ENCODE results near the gene CACNA1I.
A peak's percentile ranks its signal among the peaks of the same experiment; 100 is the strongest.

Gene CACNA1I

GRCh38 chr22:39535831-39536449 lies 34.6 kb upstream of the CACNA1I start:
- Histone ChIP-seq H3K9me3 (ENCODE audit: control insufficient read depth, insufficient read depth, low read depth, low read length) (no peaks in the 10 kb centered on the region), H3K36me3 (ENCODE audit: control insufficient read depth in 2 of 2, insufficient read depth in 1 of 2, low read length in 2 of 2) (peaks cover 0 to 7% of the 10 kb centered on the region in 2 experiments; a peak in 1 of 3 replicates), H3K27ac (ENCODE audit: extremely low read depth, low read depth, low read length) (no peak overlapping the region), H3K4me1 (ENCODE audit: control insufficient read depth, insufficient read depth, low read length) (peaks cover 6% of the 10 kb centered on the region), H3K4me3 (ENCODE audit: low read depth, low read length) (no peak overlapping the region)
- ChIA-PET CTCF (interaction anchor here (0.6 to 13.7 kb wide), 12 partner anchors 21 to 1116 kb away, joined by 3 to 380 read pairs (median 8); no protein-coding TSS in a partner anchor), POLR2A (interaction anchor here (0.6 kb wide), 2 partner anchors 144 to 1891 kb away, joined by 3 to 7 read pairs; no protein-coding TSS in a partner anchor)
- no peak for TF ChIP-seq ZFP37 (tag by site-specific recombination; IDR thresholded peaks at IDR 0.05)
- TF ChIP-seq ZNF768 (tag by site-specific recombination; IDR thresholded peaks at IDR 0.05), result peak; percentile 92; the same call in 1 of the 2 replicates

- H3K4me1 ChIP-seq (ENCODE audit: control insufficient read depth, insufficient read depth, low read length), result no peaks in the 10 kb centered on the region
- H3K9me3 ChIP-seq (ENCODE audit: control insufficient read depth, insufficient read depth, low read depth, low read length), result no peaks in the 10 kb centered on the region
- no peak overlapping the region for H3K27ac ChIP-seq (ENCODE audit: extremely low read depth, low read depth, low read length)
- no peak for TF ChIP-seq SP3 (tag by site-specific recombination; IDR thresholded peaks at IDR 0.05)
- TF ChIP-seq ZNF292 (tag by site-specific recombination; IDR thresholded peaks at IDR 0.05; ENCODE audit: borderline replicate concordance, low read depth), result no peak
- TF ChIP-seq ZNF140 (tag by site-specific recombination; IDR thresholded peaks at IDR 0.05), result no peak
- TF ChIP-seq SETDB1 (IDR thresholded peaks at IDR 0.05; ENCODE audit: insufficient read length, low read length), result no peak
- TF ChIP-seq ZNF19 (tag by site-specific recombination; IDR thresholded peaks at IDR 0.05; ENCODE audit: low read depth), result no peak
- TF ChIP-seq ZNF132 (tag by site-specific recombination; IDR thresholded peaks at IDR 0.05; ENCODE audit: borderline replicate concordance), result no peak
- no peak for TF ChIP-seq ZNF2 (tag by site-specific recombination; IDR thresholded peaks at IDR 0.05)
- TF ChIP-seq ZNF148 (tag by site-specific recombination; IDR thresholded peaks at IDR 0.05; ENCODE audit: borderline replicate concordance), result no peak
- no peak for TF ChIP-seq ZFP69B (tag by site-specific recombination; IDR thresholded peaks at IDR 0.05)
- no peak for TF ChIP-seq ZNF350 (tag by site-specific recombination; IDR thresholded peaks at IDR 0.05)
- no peak for TF ChIP-seq ZNF10 (tag by site-specific recombination; IDR thresholded peaks at IDR 0.05)
- no peak for TF ChIP-seq ZNF174 (tag by site-specific recombination; IDR thresholded peaks at IDR 0.05)
- no peak for TF ChIP-seq ZFP41 (tag by site-specific recombination; IDR thresholded peaks at IDR 0.05; ENCODE audit: borderline replicate concordance)
- no peak for TF ChIP-seq KLF17 (tag by site-specific recombination; IDR thresholded peaks at IDR 0.05)
- no peak for TF ChIP-seq ZNF266 (tag by site-specific recombination; IDR thresholded peaks at IDR 0.05; ENCODE audit: low read depth)
- TF ChIP-seq ZNF518A (tag by site-specific recombination; conservative IDR thresholded peaks at IDR 0.05; ENCODE audit: low read depth), result no peak
- TF ChIP-seq PRDM10 (tag by site-specific recombination; IDR thresholded peaks at IDR 0.05), result no peak
- no peak for TF ChIP-seq GLIS2 (tag by site-specific recombination; IDR thresholded peaks at IDR 0.05)
- no peak overlapping the region for H3K4me3 ChIP-seq (ENCODE audit: low read depth, low read length)
- ChIA-PET CTCF (interaction anchor here (0.6 to 7.1 kb wide), 10 partner anchors 7 to 812 kb away, joined by 3 to 109 read pairs (median 6); no protein-coding TSS in a partner anchor), POLR2A (no interaction called here)
- H3K36me3 ChIP-seq (ENCODE audit: control insufficient read depth in 2 of 2, insufficient read depth in 1 of 2, low read length in 2 of 2), result no peaks in the 10 kb centered on the region
These were observed 33.8 kb upstream of the CACNA1I start for GRCh38 chr22:39536711-39537110.

Measured in HEK293 (cell line).